HUES64 (cell line): ENCODE data around the gene ELP5.

Source experiments
- H3K27ac ChIP-seq: 2 replicates; pipeline ENCODE4 v1.7.0; 2013; ENCODE audit warnings: low read depth, low read length, inconsistent platforms
- H3K27me3 ChIP-seq: 2 replicates; pipeline ENCODE4 v1.6.1; 2013; ENCODE audit warnings: mild to moderate bottlenecking, low read length; ENCODE audit not compliant: insufficient read depth
- H3K36me3 ChIP-seq: 2 replicates; pipeline ENCODE4 v1.6.1; 2013; ENCODE audit warnings: mild to moderate bottlenecking, low read length; ENCODE audit not compliant: insufficient read depth
- H3K4me1 ChIP-seq: 2 replicates; pipeline ENCODE4 v1.6.1; 2013; ENCODE audit warnings: mild to moderate bottlenecking, low read length, moderate library complexity; ENCODE audit not compliant: insufficient read depth
- H3K4me3 ChIP-seq: 2 replicates; pipeline ENCODE4 v1.5.1; 2013; ENCODE audit warnings: mild to moderate bottlenecking, low read length, moderate library complexity
- H3K9ac ChIP-seq: 2 replicates; pipeline ENCODE4 v1.6.1; 2013; ENCODE audit warnings: mild to moderate bottlenecking, low read depth, low read length
- H3K9me3 ChIP-seq: 2 replicates; pipeline ENCODE4 v1.6.1; 2013; ENCODE audit warnings: low read depth, low read length; ENCODE audit not compliant: insufficient read depth
- WGBS: fragments of 150-250, 120-280 bp; methylation state at CpG from one replicate; pipeline ENCODE4 v1.1.7; 2013; ENCODE audit warnings: missing lambda C conversion rate; 5-methylcytosine and 5-hydroxymethylcytosine counted together

Gene ELP5

GRCh38 chr17:7219812-7220592 is 32.0 kb upstream of the ELP5 start, which contains the start of the genes ACADVL and DLG4:
Gene ACADVL (plus strand): TSS chr17:7219938. CDS start chr17:7219985, 47 bp downstream.
Gene DLG4 (minus strand): TSS chr17:7219836.
- under 1% methylated on average over 63 of the region's 63 CpGs for WGBS

GRCh38 chr17:7220593-7221277 is 31.3 kb upstream of the ELP5 start:
- H3K9ac ChIP-seq: peak overlapping the region; percentile 90
- H3K4me1 ChIP-seq: peaks cover 21% of the 10 kb centered on the region; the same call in 1 of the 2 replicates
- peak overlapping the region; percentile 81 for H3K4me3 ChIP-seq
- H3K9me3 ChIP-seq: no peaks in the 10 kb centered on the region
- H3K36me3 ChIP-seq: peaks cover 46% of the 10 kb centered on the region
- no peaks in the 10 kb centered on the region for H3K27me3 ChIP-seq
- H3K27ac ChIP-seq: peak overlapping the region; percentile 78
- 50% methylated on average over 11 of the region's 11 CpGs for WGBS

More at GRCh38 chr17:7219812-7220592, 32.0 kb upstream of the ELP5 start, which contains the start of the genes ACADVL and DLG4:
- Histone ChIP-seq H3K4me3 (peak within 1 kb of the TSS; percentile 81), H3K9ac (peak within 1 kb of the TSS; percentile 90), H3K4me1 (peaks cover 21% of the 10 kb centered on the region; the same call in 1 of the 2 replicates), H3K27ac (peak within 1 kb of the TSS; percentile 78), H3K9me3 (no peaks in the 10 kb centered on the region), H3K36me3 (peaks cover 39% of the 10 kb centered on the region), H3K27me3 (no peaks in the 10 kb centered on the region)

GRCh38 chr17:7221278-7222092 is 30.5 kb upstream of the ELP5 start:
- 97% methylated on average over 10 of the region's 10 CpGs for whole genome bisulfite sequencing
- peaks cover 54% of the 10 kb centered on the region for H3K36me3 ChIP-seq
- H3K9ac ChIP-seq: no peak overlapping the region
- H3K4me1 ChIP-seq: peaks cover 21% of the 10 kb centered on the region; the same call in 1 of the 2 replicates
- peak overlapping the region; percentile 81; the same call in 1 of the 2 replicates for H3K4me3 ChIP-seq
- H3K27ac ChIP-seq: peak overlapping the region; percentile 5; the same call in 1 of the 2 replicates
- H3K27me3 ChIP-seq: no peaks in the 10 kb centered on the region
- no peaks in the 10 kb centered on the region for H3K9me3 ChIP-seq

GRCh38 chr17:7222093-7222971 is 29.7 kb upstream of the ELP5 start:
- Histone ChIP-seq H3K36me3 (peaks cover 62% of the 10 kb centered on the region), H3K9me3 (no peaks in the 10 kb centered on the region)

GRCh38 chr17:7222972-7223292 is 29.1 kb upstream of the ELP5 start:
- 93% methylated on average over 7 of the region's 7 CpGs for WGBS
- Histone ChIP-seq H3K4me1 (peaks cover 18% of the 10 kb centered on the region; the same call in 1 of the 2 replicates), H3K36me3 (peaks cover 68% of the 10 kb centered on the region), H3K27ac (no peak overlapping the region), H3K27me3 (no peaks in the 10 kb centered on the region), H3K9me3 (no peaks in the 10 kb centered on the region), H3K9ac (no peak overlapping the region), H3K4me3 (no peak overlapping the region)

More at GRCh38 chr17:7222093-7222971, 29.7 kb upstream of the ELP5 start:
- Histone ChIP-seq H3K27me3 (no peaks in the 10 kb centered on the region), H3K4me1 (peaks cover 21% of the 10 kb centered on the region; the same call in 1 of the 2 replicates), H3K27ac (no peak overlapping the region), H3K4me3 (no peak overlapping the region), H3K9ac (no peak overlapping the region)
- 94% methylated on average over 15 of the region's 15 CpGs for WGBS

DNA sequence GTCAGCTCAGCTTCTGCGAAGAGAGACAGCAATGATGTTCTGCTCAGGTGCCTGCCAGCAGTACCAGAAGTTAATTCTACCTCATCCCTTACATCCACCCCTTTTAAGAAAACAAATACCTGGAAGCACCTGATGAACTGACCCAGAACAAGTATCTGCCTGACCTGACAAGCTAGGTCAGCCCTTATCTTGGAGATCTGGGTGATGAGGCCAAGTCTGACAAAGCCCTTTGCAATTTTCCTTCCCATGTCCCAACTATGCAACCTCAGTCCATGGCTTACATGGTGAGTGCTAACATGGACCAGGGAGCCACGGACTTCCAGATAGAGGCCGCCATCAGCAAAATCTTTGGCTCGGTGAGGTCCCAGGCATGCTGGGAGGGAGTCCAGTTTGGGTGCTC is 28.6 kb upstream of the ELP5 start:
- Histone ChIP-seq H3K4me1 (peaks cover 13% of the 10 kb centered on the region; the same call in 1 of the 2 replicates), H3K27me3 (no peaks in the 10 kb centered on the region), H3K9ac (no peak overlapping the region), H3K27ac (no peak overlapping the region), H3K4me3 (no peak overlapping the region), H3K9me3 (no peaks in the 10 kb centered on the region), H3K36me3 (peaks cover 72% of the 10 kb centered on the region)
- 95% methylated on average over 4 of the region's 4 CpGs for WGBS

DNA sequence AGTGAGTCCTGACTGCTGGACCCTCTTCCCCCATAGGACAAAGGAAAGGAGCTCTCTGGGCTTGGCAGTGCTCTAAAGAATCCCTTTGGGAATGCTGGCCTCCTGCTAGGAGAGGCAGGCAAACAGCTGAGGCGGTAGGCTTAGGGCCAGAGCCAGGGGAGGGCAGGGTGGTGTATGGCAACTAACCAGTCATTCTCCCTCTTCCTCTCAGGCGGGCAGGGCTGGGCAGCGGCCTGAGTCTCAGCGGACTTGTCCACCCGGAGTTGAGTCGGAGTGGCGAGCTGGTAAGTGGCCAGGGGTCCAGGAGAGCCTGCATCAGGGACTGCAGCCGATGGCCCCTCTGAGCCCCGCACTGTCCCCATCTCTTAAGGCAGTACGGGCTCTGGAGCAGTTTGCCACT is 27.9 kb upstream of the ELP5 start:
- Histone ChIP-seq H3K27me3 (no peaks in the 10 kb centered on the region), H3K9me3 (no peaks in the 10 kb centered on the region), H3K27ac (peak overlapping the region; percentile 39; the same call in 1 of the 2 replicates), H3K4me3 (no peak overlapping the region), H3K36me3 (peaks cover 80% of the 10 kb centered on the region), H3K9ac (no peak overlapping the region), H3K4me1 (peaks cover 11% of the 10 kb centered on the region; the same call in 1 of the 2 replicates)
- 92% methylated on average over 10 of the region's 10 CpGs for WGBS

- Histone ChIP-seq H3K4me3 (no peak overlapping the region), H3K9ac (no peak overlapping the region), H3K36me3 (peaks cover 85% of the 10 kb centered on the region), H3K27ac (no peak overlapping the region), H3K4me1 (peaks cover 6% of the 10 kb centered on the region; the same call in 1 of the 2 replicates), H3K27me3 (no peaks in the 10 kb centered on the region), H3K9me3 (no peaks in the 10 kb centered on the region)
- WGBS: 84% methylated on average over 15 of the region's 15 CpGs
Observed at GRCh38 chr17:7224661-7225111, 27.3 kb upstream of the ELP5 start.

GRCh38 chr17:7225711-7226331 is 26.2 kb upstream of the ELP5 start:
- Histone ChIP-seq H3K4me1 (peaks cover 3% of the 10 kb centered on the region; the same call in 1 of the 2 replicates), H3K9me3 (no peaks in the 10 kb centered on the region), H3K36me3 (peaks cover 95% of the 10 kb centered on the region), H3K27me3 (no peaks in the 10 kb centered on the region), H3K9ac (no peak overlapping the region), H3K27ac (no peak overlapping the region), H3K4me3 (no peak overlapping the region)
- WGBS: 91% methylated on average over 20 of the region's 21 CpGs
